H9 (cell line): ENCODE results near the gene SNX7. TPM values are rescaled to one million over a fixed set of nuclear protein-coding genes. Genes with fewer than 3 reads are reported as not detected.

Experiments
- DNase-seq: peaks from one replicate; pipeline ENCODE4 v3.0.0-alpha.2; 2017
- H2AFZ ChIP-seq: one replicate; pipeline ENCODE4 v1.6.1; 2013; ENCODE audit warnings: mild to moderate bottlenecking, low read length, control low read depth, moderate library complexity
- H2AK5ac ChIP-seq: 2 replicates; pipeline ENCODE4 v1.6.1; 2013; ENCODE audit warnings: low read length, control low read depth, mixed read lengths; ENCODE audit not compliant: insufficient read length
- H2BK120ac ChIP-seq: one replicate; pipeline ENCODE4 v1.6.1; 2013; ENCODE audit warnings: low read depth, mild to moderate bottlenecking, low read length, control low read depth, inconsistent platforms; ENCODE audit not compliant: poor library complexity, severe bottlenecking
- H2BK12ac ChIP-seq: 2 replicates; pipeline ENCODE4 v1.6.1; 2013; ENCODE audit warnings: low read length, control low read depth, mixed read lengths, low read depth; ENCODE audit not compliant: insufficient read length
- H2BK15ac ChIP-seq: 2 replicates; pipeline ENCODE4 v1.6.1; 2013; ENCODE audit warnings: low read depth, low read length, control low read depth
- H2BK20ac ChIP-seq: one replicate; pipeline ENCODE4 v1.6.1; 2013; ENCODE audit warnings: low read depth, mild to moderate bottlenecking, low read length, control low read depth, inconsistent platforms; ENCODE audit not compliant: poor library complexity, severe bottlenecking
- H2BK5ac ChIP-seq: 2 replicates; pipeline ENCODE4 v1.6.1; 2013; ENCODE audit warnings: low read length, control low read depth, mixed read lengths; ENCODE audit not compliant: insufficient read length
- H3K14ac ChIP-seq: 2 replicates; pipeline ENCODE4 v1.6.1; 2013; ENCODE audit warnings: low read length, control low read depth; ENCODE audit not compliant: insufficient read depth
- H3K18ac ChIP-seq: 2 replicates; pipeline ENCODE4 v1.6.1; 2013; ENCODE audit warnings: low read depth, mild to moderate bottlenecking, mixed read lengths, low read length, control low read depth; ENCODE audit not compliant: insufficient read length
- H3K23ac ChIP-seq: 2 replicates; pipeline ENCODE4 v1.6.1; 2013; ENCODE audit warnings: low read length, control low read depth, mixed read lengths, low read depth; ENCODE audit not compliant: insufficient read length
- H3K23me2 ChIP-seq: 2 replicates; pipeline ENCODE4 v1.6.1; 2013; ENCODE audit warnings: low read depth, mild to moderate bottlenecking, mixed read lengths, low read length, control low read depth; ENCODE audit not compliant: insufficient read length, poor library complexity, severe bottlenecking
- H3K27ac ChIP-seq: 2 replicates; pipeline ENCODE4 v1.5.1; 2013; ENCODE audit warnings: low read length, control low read depth, mixed read lengths, low read depth; ENCODE audit not compliant: insufficient read length
- H3K27me3 ChIP-seq: 2 replicates; pipeline ENCODE4 v1.6.1; 2013; ENCODE audit warnings: low read length, control low read depth, inconsistent platforms; ENCODE audit not compliant: insufficient read depth
- H3K4ac ChIP-seq: 2 replicates; pipeline ENCODE4 v1.6.1; 2013; ENCODE audit warnings: low read depth, mild to moderate bottlenecking, control low read depth, inconsistent platforms, low read length, moderate library complexity
- H3K4me1 ChIP-seq: 2 replicates; pipeline ENCODE4 v1.6.1; 2013; ENCODE audit warnings: low read length, control low read depth, inconsistent platforms; ENCODE audit not compliant: insufficient read depth
- H3K4me2 ChIP-seq: 2 replicates; pipeline ENCODE4 v1.6.1; 2013; ENCODE audit warnings: low read length, control low read depth, mixed read lengths; ENCODE audit not compliant: insufficient read length, insufficient read depth
- H3K56ac ChIP-seq: 2 replicates; pipeline ENCODE4 v1.6.1; 2013; ENCODE audit warnings: low read depth, mild to moderate bottlenecking, mixed read lengths, low read length, control low read depth; ENCODE audit not compliant: insufficient read length
- H3K79me1 ChIP-seq: 2 replicates; pipeline ENCODE4 v1.6.1; 2013; ENCODE audit warnings: low read depth, mild to moderate bottlenecking, moderate library complexity, low read length, control low read depth, inconsistent platforms; ENCODE audit not compliant: insufficient read depth, poor library complexity, severe bottlenecking
- H3K79me2 ChIP-seq: 2 replicates; pipeline ENCODE4 v1.6.1; 2013; ENCODE audit warnings: low read length, control low read depth, inconsistent platforms; ENCODE audit not compliant: insufficient read depth
- H3K9ac ChIP-seq: 2 replicates; pipeline ENCODE4 v1.6.1; 2013; ENCODE audit warnings: low read length, control low read depth, mixed read lengths; ENCODE audit not compliant: insufficient read length; ENCODE audit errors: extremely low read depth
- H3K9me3 ChIP-seq: one replicate; pipeline ENCODE4 v1.6.1; 2013; ENCODE audit warnings: low read depth, low read length, inconsistent platforms; ENCODE audit not compliant: control insufficient read depth
- H3T11ph ChIP-seq: one replicate; pipeline ENCODE4 v1.6.1; 2013; ENCODE audit warnings: mild to moderate bottlenecking, low read length, control low read depth, inconsistent platforms
- H4K20me1 ChIP-seq: one replicate; pipeline ENCODE4 v1.6.1; 2013; ENCODE audit not compliant: control insufficient read depth, insufficient read length, insufficient read depth
- H4K5ac ChIP-seq: 2 replicates; pipeline ENCODE4 v1.6.1; 2013; ENCODE audit warnings: low read depth, mild to moderate bottlenecking, mixed read lengths, low read length, control low read depth; ENCODE audit not compliant: insufficient read length
- H4K8ac ChIP-seq: replicated peaks from 2 replicates; pipeline ENCODE4 v1.6.1; 2013; ENCODE audit warnings: low read length, control low read depth, mixed read lengths, low read depth; ENCODE audit not compliant: insufficient read length
- H4K91ac ChIP-seq: 2 replicates; pipeline ENCODE4 v1.6.1; 2013; ENCODE audit warnings: low read depth, mild to moderate bottlenecking, moderate library complexity, mixed read lengths, low read length, control low read depth; ENCODE audit not compliant: insufficient read length
- H3K27ac Mint-ChIP-seq, 3 experiments: 2 replicates in 2 of 3; 3 replicates in 1 of 3; pipeline ENCODE4 v1.8.0; 2020 to 2021; ENCODE audit warnings: mixed read lengths in 3 of 3, mild to moderate bottlenecking in 1 of 3, moderate library complexity in 1 of 3
- H3K27me3 Mint-ChIP-seq: 2 replicates; pipeline ENCODE4 v1.8.0; 2021; ENCODE audit warnings: low read depth, mild to moderate bottlenecking, moderate library complexity, mixed read lengths
- H3K36me3 Mint-ChIP-seq, 3 experiments: 2 replicates in 2 of 3; 3 replicates in 1 of 3; pipeline ENCODE4 v1.8.0; 2020 to 2021; ENCODE audit warnings: low read depth in 3 of 3, mixed read lengths in 3 of 3; ENCODE audit not compliant: insufficient read depth in 1 of 3
- H3K4me1 Mint-ChIP-seq, 2 experiments: 2 replicates each; pipeline ENCODE4 v1.8.0; 2020; ENCODE audit warnings: mixed read lengths in 2 of 2
- H3K4me3 Mint-ChIP-seq, 2 experiments: 2 replicates in 1 of 2; 3 replicates in 1 of 2; pipeline ENCODE4 v1.8.0; 2020 to 2021; ENCODE audit warnings: mild to moderate bottlenecking in 2 of 2, mixed read lengths in 2 of 2, moderate library complexity in 1 of 2
- H3K9me3 Mint-ChIP-seq, 2 experiments: 2 replicates in 1 of 2; 3 replicates in 1 of 2; pipeline ENCODE4 v1.8.0; 2020; ENCODE audit warnings: mild to moderate bottlenecking in 2 of 2, mixed read lengths in 2 of 2, moderate library complexity in 1 of 2
- WGBS: extraction: QIAGEN DNeasy Blood & Tissue Kit; methylation state at CpG from one replicate; pipeline ENCODE4 v1.1.7; 2013; ENCODE audit warnings: missing lambda C conversion rate, low lambda C conversion rate, mixed read lengths; ENCODE audit not compliant: insufficient read length; ENCODE audit errors: extremely low coverage; 5-methylcytosine and 5-hydroxymethylcytosine counted together
- total RNA-seq: library from RNA; stranded (reverse); gene quantifications from 2 replicates; pipeline ENCODE4 v1.2.1, GENCODE V29; 2021
- TF ChIP-seq, protein P1 (sequence below): fragments of 200-600 bp; sonication (generic); conservative IDR thresholded peaks from 3 replicates; pipeline ENCODE4 v1.8.0; 2021; ENCODE audit warnings: antibody characterized with exemption, mild to moderate bottlenecking

Gene SNX7
- total RNA-seq, 1 experiment from 2014 or later: 24.7 TPM

DNA sequence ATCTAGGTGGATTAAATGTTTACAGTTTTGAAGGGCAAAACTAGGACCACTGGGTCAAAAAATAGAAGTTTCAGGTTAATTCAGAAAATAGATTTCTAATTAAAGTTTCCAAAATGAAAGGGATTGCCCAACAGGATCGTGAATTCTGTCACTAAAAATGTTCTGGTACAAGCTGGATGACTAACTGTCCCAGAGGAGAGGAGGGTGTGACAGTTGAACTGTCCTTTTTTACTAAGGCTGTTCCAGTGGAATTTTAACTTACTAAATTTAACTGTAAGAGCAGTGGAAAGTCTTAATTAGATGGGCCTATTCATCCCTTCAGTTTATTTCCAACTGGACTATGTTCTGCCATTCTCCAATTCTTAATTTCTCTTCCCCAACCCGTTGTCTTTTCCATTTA, 7.2 kb downstream of the SNX7 start:
- no peak overlapping the region for H3K23ac ChIP-seq
- no peak overlapping the region for H2BK15ac ChIP-seq
- no peaks in the 10 kb centered on the region for H3K79me1 ChIP-seq
- no peak overlapping the region for H3K14ac ChIP-seq
- no peak for DNase-seq
- H4K20me1 ChIP-seq: no peaks in the 10 kb centered on the region
- no peak overlapping the region for H3K9ac ChIP-seq
- H2BK12ac ChIP-seq: no peak overlapping the region
- H4K91ac ChIP-seq: no peak overlapping the region
- H3K23me2 ChIP-seq: no peaks in the 10 kb centered on the region
- H3K4me1 Mint-ChIP-seq: peaks cover 3 to 6% of the 10 kb centered on the region in 2 experiments; a peak in 3 of 4 replicates
- WGBS: no CpG with 5 or more reads among the region's 2 CpGs
- no peak overlapping the region for H3K56ac ChIP-seq
- H4K8ac ChIP-seq: no peak overlapping the region
- no peak overlapping the region for H2BK5ac ChIP-seq
- no peaks in the 10 kb centered on the region for H3K27me3 Mint-ChIP-seq
- no peak overlapping the region for H2BK20ac ChIP-seq
- no peak overlapping the region for H2BK120ac ChIP-seq
- no peak overlapping the region for H3T11ph ChIP-seq
- H3K27ac ChIP-seq: no peak overlapping the region
- H3K18ac ChIP-seq: no peak overlapping the region
- no peak overlapping the region for H3K4me3 Mint-ChIP-seq
- no peak overlapping the region for H3K4ac ChIP-seq
- no peak overlapping the region for H3K27ac Mint-ChIP-seq
- no peaks in the 10 kb centered on the region for H3K4me1 ChIP-seq
- H3K36me3 Mint-ChIP-seq: 0 out of 7 replicates have a peak, but pooled peaks cover 0 to 3% (median 0%) of the 10 kb centered on the region in 3 experiments
- TF ChIP-seq, protein P1, sequence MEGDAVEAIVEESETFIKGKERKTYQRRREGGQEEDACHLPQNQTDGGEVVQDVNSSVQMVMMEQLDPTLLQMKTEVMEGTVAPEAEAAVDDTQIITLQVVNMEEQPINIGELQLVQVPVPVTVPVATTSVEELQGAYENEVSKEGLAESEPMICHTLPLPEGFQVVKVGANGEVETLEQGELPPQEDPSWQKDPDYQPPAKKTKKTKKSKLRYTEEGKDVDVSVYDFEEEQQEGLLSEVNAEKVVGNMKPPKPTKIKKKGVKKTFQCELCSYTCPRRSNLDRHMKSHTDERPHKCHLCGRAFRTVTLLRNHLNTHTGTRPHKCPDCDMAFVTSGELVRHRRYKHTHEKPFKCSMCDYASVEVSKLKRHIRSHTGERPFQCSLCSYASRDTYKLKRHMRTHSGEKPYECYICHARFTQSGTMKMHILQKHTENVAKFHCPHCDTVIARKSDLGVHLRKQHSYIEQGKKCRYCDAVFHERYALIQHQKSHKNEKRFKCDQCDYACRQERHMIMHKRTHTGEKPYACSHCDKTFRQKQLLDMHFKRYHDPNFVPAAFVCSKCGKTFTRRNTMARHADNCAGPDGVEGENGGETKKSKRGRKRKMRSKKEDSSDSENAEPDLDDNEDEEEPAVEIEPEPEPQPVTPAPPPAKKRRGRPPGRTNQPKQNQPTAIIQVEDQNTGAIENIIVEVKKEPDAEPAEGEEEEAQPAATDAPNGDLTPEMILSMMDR: no peak
- H3K27me3 ChIP-seq: no peaks in the 10 kb centered on the region; the same call in 1 of the 2 replicates
- no peak overlapping the region for H2AFZ ChIP-seq
- no peak overlapping the region for H4K5ac ChIP-seq
- no peaks in the 10 kb centered on the region for H3K9me3 ChIP-seq
- H3K4me2 ChIP-seq: no peak overlapping the region
- no peak overlapping the region for H2AK5ac ChIP-seq
- H3K9me3 Mint-ChIP-seq: no peaks in the 10 kb centered on the region
- H3K79me2 ChIP-seq: no peaks in the 10 kb centered on the region
